GM19099 (cell line): ENCODE results near the gene C11orf52.

ENCODE experiments used
- POLR2A ChIP-seq: IDR thresholded peaks from 3 replicates; pipeline ENCODE4 v1.6.1; 2011; ENCODE audit warnings: low read depth; ENCODE audit not compliant: insufficient read length; ENCODE audit errors: extremely low read depth

Gene C11orf52, protein sequence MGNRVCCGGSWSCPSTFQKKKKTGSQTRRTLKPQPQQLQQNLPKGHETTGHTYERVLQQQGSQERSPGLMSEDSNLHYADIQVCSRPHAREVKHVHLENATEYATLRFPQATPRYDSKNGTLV

DNA sequence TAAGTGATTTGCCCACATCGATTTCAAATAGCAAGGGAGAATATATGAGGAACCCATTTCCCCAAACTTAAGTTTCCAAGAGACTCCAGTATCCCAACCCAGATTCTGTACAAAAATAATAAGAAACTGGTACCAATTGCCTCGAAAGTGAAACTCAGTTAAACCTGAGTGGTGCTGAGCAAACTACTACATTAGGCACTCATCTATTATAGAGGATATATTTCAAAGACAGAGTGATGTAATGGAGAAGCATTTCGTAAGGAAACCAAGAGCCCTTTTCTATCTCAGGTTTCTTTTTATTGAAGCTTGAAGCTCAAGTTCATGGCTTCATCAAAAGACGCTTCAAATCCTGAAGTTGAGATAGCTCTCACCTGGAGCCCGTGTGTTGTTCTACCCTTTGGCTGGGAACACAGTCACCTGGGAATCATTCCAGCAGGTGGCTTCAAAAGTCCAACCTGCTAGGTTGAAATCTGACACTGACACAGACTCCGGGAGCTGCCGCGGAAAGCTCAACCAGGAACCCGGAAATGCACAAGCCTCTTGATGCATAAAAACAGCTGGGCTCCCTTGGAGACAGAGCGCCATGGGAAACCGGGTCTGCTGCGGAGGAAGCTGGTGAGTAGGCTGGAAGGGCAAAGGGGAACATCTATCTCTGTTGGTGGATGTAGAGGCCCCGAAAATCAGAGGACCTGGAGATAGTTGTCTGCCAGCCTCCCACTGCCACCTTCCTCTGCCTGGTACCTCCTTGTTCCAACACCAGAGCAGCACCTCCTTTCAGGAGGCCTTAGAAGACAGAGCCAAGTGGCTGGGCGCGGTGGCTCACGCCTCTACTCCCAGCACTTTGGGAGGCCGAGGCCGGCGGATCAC is at the start of gene C11orf52:
Gene C11orf52, plus strand, starts transcription at position 524 of the 867 bp plus-strand sequence. Its CDS starts 60 bp downstream, at position 584.
- TF ChIP-seq POLR2A = no peak

- no peak for TF ChIP-seq POLR2A
Observed at GRCh38 chr11:111870113-111870512, 48.6 kb upstream of the C11orf52 start.

GRCh38 chr11:111870522-111870885 is 48.2 kb upstream of the C11orf52 start:
- no peak for TF ChIP-seq POLR2A

GRCh38 chr11:111870886-111871692 is 47.6 kb upstream of the C11orf52 start, which contains the start of gene ALG9:
TSS of gene ALG9 (minus strand) at chr11:111871581. CDS start at chr11:111871482, 99 bp downstream.
- peak; percentile 68 for TF ChIP-seq POLR2A

DNA sequence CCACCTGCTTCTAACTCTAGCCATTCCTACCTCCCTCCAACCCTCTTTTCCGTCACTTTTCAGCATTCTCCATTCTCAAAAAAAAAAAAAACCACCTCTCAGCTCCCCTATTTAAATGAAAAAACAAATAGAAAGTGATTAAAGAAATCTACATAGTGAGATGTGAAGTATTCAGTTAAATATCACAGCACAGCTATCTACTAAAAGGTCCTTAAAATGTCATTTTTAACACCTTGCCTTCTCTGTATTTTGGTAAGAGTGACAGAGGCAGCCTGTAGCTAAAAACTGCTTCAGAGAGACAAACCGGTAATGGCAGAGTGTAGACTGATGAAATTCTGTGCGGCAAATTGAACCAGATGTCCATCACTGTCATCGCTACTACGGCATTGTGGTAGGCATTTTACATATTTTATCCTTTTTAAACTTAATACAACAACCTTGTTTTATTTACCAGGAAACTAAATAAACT is 47.0 kb upstream of the C11orf52 start:
- TF ChIP-seq POLR2A = no peak

DNA sequence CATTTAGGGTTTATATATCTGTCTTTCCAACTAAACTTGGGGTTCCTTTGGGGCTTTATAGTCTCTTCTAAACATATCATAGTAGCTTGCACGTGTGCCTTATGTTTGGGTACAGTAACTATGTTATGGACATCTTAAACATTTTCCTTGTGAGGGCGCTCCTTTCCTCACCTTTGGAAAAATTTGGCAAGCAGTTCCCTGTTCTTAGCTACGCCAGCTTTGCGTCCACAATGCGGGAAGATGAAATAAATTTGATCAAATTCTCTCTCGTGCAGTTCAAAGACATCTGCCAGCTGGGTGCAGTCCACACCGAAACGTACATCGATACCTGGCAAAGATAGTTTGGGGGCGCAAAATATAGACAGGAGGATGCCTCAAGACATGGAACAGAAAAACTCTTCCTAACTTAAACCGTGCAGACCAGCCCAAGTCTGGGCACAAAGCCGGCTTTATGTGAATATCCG is 40.3 kb upstream of the C11orf52 start:
- no peak for TF ChIP-seq POLR2A

- TF ChIP-seq POLR2A = peak; percentile 71
Observed at GRCh38 chr11:111878849-111879636, 39.7 kb upstream of the C11orf52 start, which contains the start of the genes CFAP68 and FDXACB1. TSS of gene CFAP68 (plus strand) at chr11:111879541. CDS start at chr11:111879561, 20 bp downstream. TSS of gene FDXACB1 (minus strand) at chr11:111879165. CDS start at chr11:111879132, 33 bp downstream.

DNA sequence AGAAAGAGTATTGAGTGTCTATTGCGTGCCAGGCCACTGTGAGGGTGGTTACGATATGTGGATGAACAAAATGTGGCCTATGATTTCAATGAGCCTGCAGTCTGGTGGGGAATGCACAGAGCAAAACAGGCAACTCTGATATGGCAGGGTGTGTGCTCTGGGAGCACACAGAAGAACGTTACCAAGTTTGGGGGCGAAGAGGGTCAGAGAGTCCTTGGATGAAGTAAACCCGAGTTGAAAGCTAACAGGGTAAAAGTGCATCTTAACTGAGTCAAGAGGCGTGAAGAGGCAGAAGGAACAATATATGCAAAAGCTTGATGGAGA is 39.1 kb upstream of the C11orf52 start:
- no peak for TF ChIP-seq POLR2A

DNA sequence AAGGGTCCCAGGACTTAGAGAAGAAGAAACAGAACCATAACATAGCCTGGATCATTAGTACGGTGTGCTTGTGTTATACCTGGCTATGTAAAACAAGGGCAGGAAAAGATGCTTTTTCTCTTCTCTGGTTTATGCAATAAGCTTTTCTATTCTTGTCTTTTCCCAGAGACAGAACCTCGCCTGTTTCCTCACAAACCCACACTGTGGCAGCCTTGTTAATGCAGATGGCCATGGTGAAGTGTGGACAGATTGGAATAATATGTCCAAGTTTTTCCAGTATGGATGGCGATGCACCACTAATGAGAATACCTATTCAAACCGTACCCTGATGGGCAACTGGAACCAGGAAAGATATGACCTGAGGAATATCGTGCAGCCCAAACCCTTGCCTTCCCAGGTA is 36.5 kb upstream of the C11orf52 start:
- no peak for TF ChIP-seq POLR2A

GRCh38 chr11:111886032-111886431 is 32.7 kb upstream of the C11orf52 start:
- no peak for TF ChIP-seq POLR2A

- no peak for TF ChIP-seq POLR2A
Observed at GRCh38 chr11:111886844-111887243, 31.9 kb upstream of the C11orf52 start.

- TF ChIP-seq POLR2A = no peak
Observed at GRCh38 chr11:111905411-111905810, 13.3 kb upstream of the C11orf52 start.

DNA sequence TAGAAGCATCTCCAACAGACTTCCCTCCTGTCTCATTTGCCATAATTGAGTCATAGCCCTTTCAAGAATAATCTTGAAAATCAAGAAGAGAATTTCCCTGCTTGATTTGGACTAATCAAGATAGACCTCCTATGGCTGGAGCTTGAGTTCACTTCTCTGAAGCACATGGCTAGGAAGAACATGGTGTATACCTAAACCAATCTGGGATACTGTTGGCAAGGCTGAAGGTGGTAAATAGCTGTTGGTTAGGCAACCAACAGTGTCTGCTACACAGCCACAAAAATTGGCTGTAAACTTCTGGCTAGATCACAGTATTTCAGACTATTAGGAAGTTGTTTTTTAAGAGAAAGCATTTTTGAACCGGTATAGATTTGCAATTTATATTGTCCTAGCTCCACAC is 12.0 kb upstream of the C11orf52 start:
- TF ChIP-seq POLR2A = no peak

- TF ChIP-seq POLR2A = no peak
Observed at GRCh38 chr11:111908639-111909305, 9.9 kb upstream of the C11orf52 start.
